Keratinocyte (primary cell): ENCODE results near the gene UBR7.

Experiments used
- EZH2 ChIP-seq: IDR thresholded peaks from one replicate; pipeline ENCODE4 v1.6.1; 2012; ENCODE audit warnings: inconsistent platforms, mild to moderate bottlenecking, low read length, moderate library complexity
- TF ChIP-seq, protein P1 (sequence below), 3 experiments: IDR thresholded peaks in 1 of 3; conservative IDR thresholded peaks in 1 of 3; optimal IDR thresholded peaks in 1 of 3; 2 replicates in 2 of 3; 3 replicates in 1 of 3; pipeline versions ENCODE3 to v1.5.1; 2011; ENCODE audit warnings: low read length in 3 of 3, mild to moderate bottlenecking in 3 of 3, moderate library complexity in 2 of 3, control low read depth in 1 of 3, inconsistent platforms in 1 of 3; ENCODE audit not compliant: insufficient read depth in 2 of 3; ENCODE audit errors: extremely low read depth in 1 of 3

DNA sequence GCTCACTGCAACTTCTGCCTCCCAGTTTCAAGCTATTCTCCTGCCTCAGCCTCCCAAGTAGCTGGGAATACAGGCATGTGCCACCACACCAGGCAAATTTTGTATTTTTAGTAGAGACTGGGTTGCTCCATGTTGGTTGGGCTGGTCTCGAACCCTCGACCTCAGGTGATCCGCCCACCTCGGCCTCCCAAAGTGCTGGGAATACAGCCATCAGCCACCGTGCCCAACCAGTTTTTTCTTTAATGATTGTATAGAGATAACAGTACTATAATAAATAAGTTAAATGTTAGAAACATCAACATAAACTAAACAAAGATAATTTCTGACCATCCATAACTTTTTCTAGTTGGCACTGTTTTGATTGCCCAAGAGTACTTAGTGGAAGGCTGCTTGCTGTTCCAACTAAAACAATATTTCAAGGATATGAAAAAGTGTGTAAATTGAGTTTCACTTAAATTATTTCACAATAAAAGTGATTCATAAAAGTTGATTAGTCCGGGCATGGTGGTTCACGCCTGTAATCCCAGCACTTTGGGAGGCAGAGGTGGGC is 5.8 kb upstream of the UBR7 start:
- TF ChIP-seq, protein P1, sequence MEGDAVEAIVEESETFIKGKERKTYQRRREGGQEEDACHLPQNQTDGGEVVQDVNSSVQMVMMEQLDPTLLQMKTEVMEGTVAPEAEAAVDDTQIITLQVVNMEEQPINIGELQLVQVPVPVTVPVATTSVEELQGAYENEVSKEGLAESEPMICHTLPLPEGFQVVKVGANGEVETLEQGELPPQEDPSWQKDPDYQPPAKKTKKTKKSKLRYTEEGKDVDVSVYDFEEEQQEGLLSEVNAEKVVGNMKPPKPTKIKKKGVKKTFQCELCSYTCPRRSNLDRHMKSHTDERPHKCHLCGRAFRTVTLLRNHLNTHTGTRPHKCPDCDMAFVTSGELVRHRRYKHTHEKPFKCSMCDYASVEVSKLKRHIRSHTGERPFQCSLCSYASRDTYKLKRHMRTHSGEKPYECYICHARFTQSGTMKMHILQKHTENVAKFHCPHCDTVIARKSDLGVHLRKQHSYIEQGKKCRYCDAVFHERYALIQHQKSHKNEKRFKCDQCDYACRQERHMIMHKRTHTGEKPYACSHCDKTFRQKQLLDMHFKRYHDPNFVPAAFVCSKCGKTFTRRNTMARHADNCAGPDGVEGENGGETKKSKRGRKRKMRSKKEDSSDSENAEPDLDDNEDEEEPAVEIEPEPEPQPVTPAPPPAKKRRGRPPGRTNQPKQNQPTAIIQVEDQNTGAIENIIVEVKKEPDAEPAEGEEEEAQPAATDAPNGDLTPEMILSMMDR (optimal IDR thresholded peaks at IDR 0.05 in 1 of 3, IDR thresholded peaks at IDR 0.05 in 1 of 3, conservative IDR thresholded peaks at IDR 0.05 in 1 of 3; ENCODE audit: extremely low read depth in 1 of 3, insufficient read depth in 2 of 3, low read length in 3 of 3): no peak
- TF ChIP-seq EZH2: no peak
